ENCODE results near the gene PSD2. TPM values are rescaled to one million over a fixed set of nuclear protein-coding genes. Genes with fewer than 3 reads are reported as not detected.

Gene PSD2
- total RNA-seq, 1 experiment from 2014 or later = not detected

DNA sequence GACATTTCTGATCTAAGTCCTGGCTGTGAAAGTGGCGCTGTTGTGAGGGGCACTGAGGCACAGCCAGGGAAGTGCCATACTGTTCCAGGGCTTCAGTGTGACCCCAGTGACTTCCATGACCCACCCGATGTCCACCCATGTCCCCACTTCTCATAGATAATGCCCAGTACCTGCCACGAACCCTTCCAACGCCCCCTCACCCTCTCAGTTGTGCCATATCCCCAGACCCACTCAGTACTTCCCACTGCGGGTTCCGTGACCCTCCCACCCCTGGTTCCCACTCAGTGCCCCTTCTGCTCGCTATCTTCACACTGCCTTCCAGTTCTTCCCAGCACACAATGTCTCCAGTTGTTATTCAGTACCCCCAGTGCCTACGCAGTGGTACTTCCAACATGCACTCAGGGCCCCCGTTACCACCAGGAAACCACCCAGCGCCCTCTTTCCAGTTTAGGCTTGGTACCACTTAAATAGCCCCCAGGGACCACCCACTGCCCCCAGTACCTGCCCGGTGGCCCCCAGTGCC lies 30.7 kb upstream of the PSD2 start:
- Histone ChIP-seq H4K20me1 (ENCODE audit: low read length) (no peaks in the 10 kb centered on the region), H3K9ac (ENCODE audit: low read length) (no peak overlapping the region), H3K9me3 (ENCODE audit: low read length) (no peaks in the 10 kb centered on the region), H3K27ac (ENCODE audit: low read length) (no peak overlapping the region), H3F3A (ENCODE audit: low read length, unreplicated experiment) (no peaks in the 10 kb centered on the region), H3K79me2 (ENCODE audit: low read length) (no peaks in the 10 kb centered on the region), H3K36me3 (ENCODE audit: low read depth, low read length) (no peaks in the 10 kb centered on the region), H3K4me1 (ENCODE audit: insufficient read depth, low read length) (no peaks in the 10 kb centered on the region), H3K9me2 (replicated peaks; ENCODE audit: low read length) (no peaks in the 10 kb centered on the region), H2AFZ (ENCODE audit: low read length) (no peak overlapping the region; the same call in 1 of the 2 replicates), H3K4me3 (ENCODE audit: low read length) (no peak overlapping the region), H3K27me3 (ENCODE audit: low read length) (no peaks in the 10 kb centered on the region), H3K4me2 (ENCODE audit: low read length) (peak overlapping the region; percentile 84; the same call in 1 of the 2 replicates)
- no peak for TF ChIP-seq EZH2phosphoT487 (IDR thresholded peaks at IDR 0.05; ENCODE audit: borderline replicate concordance, low read length)
- TF ChIP-seq, protein P1, sequence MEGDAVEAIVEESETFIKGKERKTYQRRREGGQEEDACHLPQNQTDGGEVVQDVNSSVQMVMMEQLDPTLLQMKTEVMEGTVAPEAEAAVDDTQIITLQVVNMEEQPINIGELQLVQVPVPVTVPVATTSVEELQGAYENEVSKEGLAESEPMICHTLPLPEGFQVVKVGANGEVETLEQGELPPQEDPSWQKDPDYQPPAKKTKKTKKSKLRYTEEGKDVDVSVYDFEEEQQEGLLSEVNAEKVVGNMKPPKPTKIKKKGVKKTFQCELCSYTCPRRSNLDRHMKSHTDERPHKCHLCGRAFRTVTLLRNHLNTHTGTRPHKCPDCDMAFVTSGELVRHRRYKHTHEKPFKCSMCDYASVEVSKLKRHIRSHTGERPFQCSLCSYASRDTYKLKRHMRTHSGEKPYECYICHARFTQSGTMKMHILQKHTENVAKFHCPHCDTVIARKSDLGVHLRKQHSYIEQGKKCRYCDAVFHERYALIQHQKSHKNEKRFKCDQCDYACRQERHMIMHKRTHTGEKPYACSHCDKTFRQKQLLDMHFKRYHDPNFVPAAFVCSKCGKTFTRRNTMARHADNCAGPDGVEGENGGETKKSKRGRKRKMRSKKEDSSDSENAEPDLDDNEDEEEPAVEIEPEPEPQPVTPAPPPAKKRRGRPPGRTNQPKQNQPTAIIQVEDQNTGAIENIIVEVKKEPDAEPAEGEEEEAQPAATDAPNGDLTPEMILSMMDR (conservative IDR thresholded peaks at IDR 0.05; ENCODE audit: low read depth, low read length) = no peak
- TF ChIP-seq EZH2 (IDR thresholded peaks at IDR 0.05; ENCODE audit: low read length, unreplicated experiment) = no peak
- DNase-seq = no peak
- intact Hi-C loops (cut with micrococcal nuclease) = loop anchor here (1.0 to 5.0 kb wide), 2 partner anchors 68 to 132 kb away; no protein-coding TSS in a partner anchor
- POLR2A ChIA-PET (ENCODE audit: unreplicated experiment) = no interaction called here
- ATAC-seq = no peak
- BruUV-seq (replicated peaks) = no TSS peak
- CTCF ChIA-PET = interaction anchor here (0.6 to 1.0 kb wide), 6 partner anchors 11 to 191 kb away, joined by 3 to 8 read pairs (median 4); no protein-coding TSS in a partner anchor

DNA sequence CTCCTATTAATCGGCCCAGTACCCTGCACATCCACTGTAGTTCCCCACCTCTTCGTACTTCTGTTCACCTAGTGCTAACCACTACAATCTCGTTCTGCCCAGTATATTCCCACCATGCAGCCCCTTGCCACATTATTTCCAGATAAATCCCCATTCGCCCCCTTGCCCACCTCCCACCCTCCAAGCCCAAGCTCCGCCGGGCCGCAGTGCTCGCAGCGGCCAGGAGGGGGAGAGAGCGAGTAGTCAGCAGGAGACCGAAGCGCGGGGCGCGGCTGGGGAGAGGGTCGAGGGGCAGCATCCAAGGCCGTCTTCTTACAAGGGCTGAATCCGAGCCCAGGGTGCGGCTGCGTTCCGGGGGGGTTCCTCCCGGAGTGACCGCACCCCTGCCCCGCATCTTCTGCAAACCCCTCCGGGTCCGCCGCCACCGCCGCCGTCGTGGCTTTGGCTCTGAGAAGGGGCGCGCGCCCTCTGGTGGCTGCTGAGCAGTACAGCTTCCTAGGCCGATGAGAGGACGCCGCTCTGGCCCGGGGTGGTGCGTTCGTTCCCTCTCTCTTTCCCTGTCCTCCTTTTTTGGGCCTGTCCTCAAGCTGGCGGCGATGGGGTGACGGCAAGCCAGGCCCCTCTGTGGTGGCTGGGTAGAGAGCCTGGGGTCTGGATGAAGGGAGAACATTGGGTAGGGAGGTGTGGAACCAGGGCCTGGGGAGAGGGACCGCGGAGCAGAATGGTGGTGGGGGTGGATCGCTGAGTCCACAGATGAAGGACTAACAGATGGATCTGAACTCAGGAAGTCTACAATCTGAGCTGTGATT lies 30.0 kb upstream of the PSD2 start:
- H3K9ac ChIP-seq (ENCODE audit: low read length) = peak overlapping the region; percentile 38; the same call in 1 of the 2 replicates
- DNase-seq = peak; percentile 66
- no peaks in the 10 kb centered on the region for H3F3A ChIP-seq (ENCODE audit: low read length, unreplicated experiment)
- H3K27ac ChIP-seq (ENCODE audit: low read length) = no peak overlapping the region
- H3K27me3 ChIP-seq (ENCODE audit: low read length) = no peaks in the 10 kb centered on the region
- no peaks in the 10 kb centered on the region for H3K4me1 ChIP-seq (ENCODE audit: insufficient read depth, low read length)
- ChIA-PET CTCF (interaction anchor here (0.6 to 1.0 kb wide), 8 partner anchors 12 to 192 kb away, joined by 3 to 8 read pairs (median 4); no protein-coding TSS in a partner anchor), POLR2A (ENCODE audit: unreplicated experiment) (no interaction called here)
- BruUV-seq (replicated peaks) = no TSS peak
- ATAC-seq = peak; percentile 93
- intact Hi-C loops (cut with micrococcal nuclease) = loop anchor here (1.0 to 5.0 kb wide), 2 partner anchors 68 to 132 kb away; no protein-coding TSS in a partner anchor
- H3K36me3 ChIP-seq (ENCODE audit: low read depth, low read length) = no peaks in the 10 kb centered on the region
- no peaks in the 10 kb centered on the region for H3K9me2 ChIP-seq (replicated peaks; ENCODE audit: low read length)
- H3K4me3 ChIP-seq (ENCODE audit: low read length) = peak overlapping the region; percentile 76
- no peaks in the 10 kb centered on the region for H3K79me2 ChIP-seq (ENCODE audit: low read length)
- peak overlapping the region; percentile 84 for H3K4me2 ChIP-seq (ENCODE audit: low read length)
- no peaks in the 10 kb centered on the region for H4K20me1 ChIP-seq (ENCODE audit: low read length)
- peak overlapping the region; percentile 95 for H2AFZ ChIP-seq (ENCODE audit: low read length)
- no peaks in the 10 kb centered on the region for H3K9me3 ChIP-seq (ENCODE audit: low read length)
- TF ChIP-seq EZH2phosphoT487 (IDR thresholded peaks at IDR 0.05; ENCODE audit: borderline replicate concordance, low read length) (no peak), EZH2 (IDR thresholded peaks at IDR 0.05; ENCODE audit: low read length, unreplicated experiment) (no peak)
- TF ChIP-seq, protein P1 (conservative IDR thresholded peaks at IDR 0.05; ENCODE audit: low read depth, low read length) = peak; percentile 93
